Endometrium (tissue), 2 donors: Measurements from ENCODE around the gene ANXA11.

Experiments
- FAIRE-seq: peaks from 2 replicates; lab custom pipeline; 2012; peaks lifted over from hg19 to GRCh38; lab: Jason Lieb, UNC
- donor health status: control.
- donor health status: control.

The ANXA11 gene

GRCh38 chr10:80104066-80104926 lies 101.0 kb downstream of the ANXA11 start:
- FAIRE-seq: peak; percentile 78
